GM23248 (cell line): Measurements from ENCODE around the gene COMP.

Experiments
- EZH2 ChIP-seq: fragments of 200-600 bp; sonication (generic); IDR thresholded peaks from 2 replicates; pipeline ENCODE4 v1.6.1; 2018; ENCODE audit warnings: antibody characterized with exemption, mild to moderate bottlenecking; ENCODE audit not compliant: insufficient read depth, poor library complexity, severe bottlenecking
- EZH2phosphoT487 ChIP-seq: fragments of 200-600 bp; sonication (generic); IDR thresholded peaks from 2 replicates; pipeline ENCODE4 v1.6.1; 2018; ENCODE audit warnings: antibody characterized with exemption, moderate library complexity, mild to moderate bottlenecking, low read depth; ENCODE audit not compliant: insufficient read depth

DNA sequence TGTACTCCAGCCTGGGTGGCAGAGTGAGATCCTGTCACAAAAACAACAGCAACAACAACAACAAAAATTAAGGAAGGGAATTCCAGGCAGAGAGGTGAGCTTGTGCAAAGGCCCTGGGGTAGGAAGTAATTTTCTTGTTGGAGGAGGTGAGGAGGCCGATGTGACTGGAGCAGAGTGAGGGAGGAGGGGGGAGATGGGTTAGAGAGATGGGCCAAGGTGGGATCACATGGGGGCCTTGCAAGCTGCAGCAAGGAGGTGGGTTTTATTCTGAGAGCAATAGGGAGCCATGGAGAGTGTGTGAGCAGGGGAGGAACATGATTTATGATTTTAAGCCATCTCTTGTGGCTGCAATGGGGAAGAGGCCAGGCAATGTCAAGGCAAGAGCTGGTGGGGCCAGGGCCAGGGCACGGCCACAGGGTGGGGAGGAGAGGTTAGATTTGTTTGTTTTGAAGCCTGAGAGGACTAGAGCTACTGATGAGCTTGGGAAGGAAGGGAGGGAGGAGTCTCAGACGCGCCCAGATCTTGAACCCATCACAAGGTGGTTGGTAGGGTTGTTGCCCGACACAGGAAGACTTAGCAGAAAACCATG, 12.5 kb upstream of the COMP start:
- no peak for TF ChIP-seq EZH2
- no peak for TF ChIP-seq EZH2phosphoT487
